ENCODE measurements around the gene SPPL2A.

SPPL2A gene

DNA sequence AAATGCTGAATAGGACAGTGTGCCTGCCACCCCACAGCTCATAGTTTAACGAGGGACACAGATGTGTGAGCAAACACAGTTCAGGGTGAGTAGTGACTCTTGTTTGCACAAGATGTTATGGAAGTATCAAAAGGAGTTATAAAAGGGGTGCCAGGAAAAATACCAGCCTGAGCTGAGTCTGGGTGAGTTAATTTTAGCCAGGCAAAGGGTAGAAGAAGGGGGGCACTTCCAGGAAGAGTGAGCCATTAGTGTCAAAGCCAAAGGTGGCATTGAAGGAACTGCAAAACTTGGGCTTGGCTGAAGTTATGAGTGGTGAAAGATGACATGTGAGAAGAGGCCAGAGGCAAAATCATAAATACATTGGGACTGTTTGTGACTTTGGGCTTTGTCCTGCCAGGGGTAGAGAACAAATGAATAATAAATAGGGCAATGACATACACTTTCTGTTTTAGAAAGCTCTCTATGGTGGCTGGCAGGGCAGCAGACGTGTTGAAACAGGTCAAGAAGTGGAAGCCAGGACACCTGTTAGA is 1.9 kb upstream of the SPPL2A start:
- no peaks in the 10 kb centered on the region for H3K9me3 ChIP-seq (ENCODE audit: insufficient read depth, low read length, severe bottlenecking)
- TF ChIP-seq, protein P1, sequence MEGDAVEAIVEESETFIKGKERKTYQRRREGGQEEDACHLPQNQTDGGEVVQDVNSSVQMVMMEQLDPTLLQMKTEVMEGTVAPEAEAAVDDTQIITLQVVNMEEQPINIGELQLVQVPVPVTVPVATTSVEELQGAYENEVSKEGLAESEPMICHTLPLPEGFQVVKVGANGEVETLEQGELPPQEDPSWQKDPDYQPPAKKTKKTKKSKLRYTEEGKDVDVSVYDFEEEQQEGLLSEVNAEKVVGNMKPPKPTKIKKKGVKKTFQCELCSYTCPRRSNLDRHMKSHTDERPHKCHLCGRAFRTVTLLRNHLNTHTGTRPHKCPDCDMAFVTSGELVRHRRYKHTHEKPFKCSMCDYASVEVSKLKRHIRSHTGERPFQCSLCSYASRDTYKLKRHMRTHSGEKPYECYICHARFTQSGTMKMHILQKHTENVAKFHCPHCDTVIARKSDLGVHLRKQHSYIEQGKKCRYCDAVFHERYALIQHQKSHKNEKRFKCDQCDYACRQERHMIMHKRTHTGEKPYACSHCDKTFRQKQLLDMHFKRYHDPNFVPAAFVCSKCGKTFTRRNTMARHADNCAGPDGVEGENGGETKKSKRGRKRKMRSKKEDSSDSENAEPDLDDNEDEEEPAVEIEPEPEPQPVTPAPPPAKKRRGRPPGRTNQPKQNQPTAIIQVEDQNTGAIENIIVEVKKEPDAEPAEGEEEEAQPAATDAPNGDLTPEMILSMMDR (IDR thresholded peaks at IDR 0.05; ENCODE audit: borderline replicate concordance, extremely low read depth, low read length, poor library complexity, severe bottlenecking) = no peak
- no peak for TF ChIP-seq EZH2 (IDR thresholded peaks at IDR 0.05; ENCODE audit: borderline replicate concordance, low read depth, low read length, severe bottlenecking)
- H4K20me1 ChIP-seq (ENCODE audit: insufficient read depth, low read length) = no peaks in the 10 kb centered on the region
- H3K36me3 ChIP-seq (ENCODE audit: insufficient read depth, low read length) = no peaks in the 10 kb centered on the region
- no peaks in the 10 kb centered on the region for H3K27me3 ChIP-seq (ENCODE audit: insufficient read depth, low read length, poor library complexity)
- H2AFZ ChIP-seq (ENCODE audit: low read depth, low read length) = peak overlapping the region; percentile 33; the same call in 1 of the 2 replicates
- H3K79me2 ChIP-seq (ENCODE audit: insufficient read depth, low read length) = peaks cover 24% of the 10 kb centered on the region
- H3K4me3 ChIP-seq (ENCODE audit: low read depth in 1 of 2, low read length in 2 of 2) = no peak overlapping the region
- no peak overlapping the region for H3K9ac ChIP-seq (ENCODE audit: low read depth, low read length)
- peaks cover 22% of the 10 kb centered on the region for H3K4me1 ChIP-seq (ENCODE audit: insufficient read depth, low read length)
- no peak overlapping the region for H3K4me2 ChIP-seq (ENCODE audit: insufficient read depth, low read length)
- no peak overlapping the region for H3K27ac ChIP-seq (ENCODE audit: low read length)
- ATAC-seq (ENCODE audit: insufficient read depth, low read depth) = no peak
- no peak for DNase-seq

DNA sequence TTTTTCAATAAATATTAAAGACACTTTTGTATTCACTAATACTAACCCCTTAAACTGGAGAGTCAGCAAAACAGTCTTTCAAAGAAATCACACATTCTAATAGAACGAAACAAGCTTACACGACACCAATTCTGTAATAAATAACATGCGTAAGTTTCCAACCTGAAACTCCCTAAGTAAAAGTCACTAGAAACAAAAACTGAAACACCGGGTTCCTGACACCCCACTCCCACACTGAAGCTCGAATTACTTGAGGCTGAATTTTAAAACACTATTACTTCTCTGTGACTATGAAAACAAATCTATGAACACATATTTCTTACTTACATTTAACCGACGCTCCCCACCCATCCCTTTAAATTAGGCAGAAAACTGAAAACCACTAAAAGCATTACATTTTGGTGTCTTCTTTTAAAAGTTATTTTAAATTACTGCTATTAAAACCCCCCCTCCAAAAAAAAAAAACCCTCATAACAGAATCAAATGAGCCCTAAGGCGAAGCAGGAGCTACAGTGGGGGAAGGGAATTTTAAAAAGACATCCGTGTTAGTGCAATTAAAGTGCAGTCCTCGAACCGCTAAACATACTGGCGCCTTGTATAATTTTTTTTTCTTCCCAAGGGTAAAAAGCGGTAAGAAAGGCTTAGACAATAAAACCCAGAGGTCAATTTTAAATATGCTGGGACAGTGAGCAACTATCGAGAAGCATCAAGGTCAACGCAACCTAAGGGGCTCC is 878 bp downstream of the SPPL2A start:
- Histone ChIP-seq H3K4me1 (ENCODE audit: insufficient read depth, low read length) (peaks cover 22% of the 10 kb centered on the region), H3K9me3 (ENCODE audit: insufficient read depth, low read length, severe bottlenecking) (no peaks in the 10 kb centered on the region), H3K27ac (ENCODE audit: low read length) (peak overlapping the region; percentile 81), H3K27me3 (ENCODE audit: insufficient read depth, low read length, poor library complexity) (no peaks in the 10 kb centered on the region), H4K20me1 (ENCODE audit: insufficient read depth, low read length) (no peaks in the 10 kb centered on the region), H3K4me3 (ENCODE audit: low read depth in 1 of 2, low read length in 2 of 2) (peak overlapping the region; percentile 59 to 78), H3K9ac (ENCODE audit: low read depth, low read length) (peak overlapping the region; percentile 65), H3K4me2 (ENCODE audit: insufficient read depth, low read length) (peak overlapping the region; percentile 80), H3K36me3 (ENCODE audit: insufficient read depth, low read length) (no peaks in the 10 kb centered on the region), H2AFZ (ENCODE audit: low read depth, low read length) (peak overlapping the region; percentile 98), H3K79me2 (ENCODE audit: insufficient read depth, low read length) (peaks cover 44% of the 10 kb centered on the region)
- DNase-seq = no peak
- TF ChIP-seq, protein P1 (IDR thresholded peaks at IDR 0.05; ENCODE audit: borderline replicate concordance, extremely low read depth, low read length, poor library complexity, severe bottlenecking) = no peak
- no peak for TF ChIP-seq EZH2 (IDR thresholded peaks at IDR 0.05; ENCODE audit: borderline replicate concordance, low read depth, low read length, severe bottlenecking)
- peak; percentile 22 for ATAC-seq (ENCODE audit: insufficient read depth, low read depth)

DNA sequence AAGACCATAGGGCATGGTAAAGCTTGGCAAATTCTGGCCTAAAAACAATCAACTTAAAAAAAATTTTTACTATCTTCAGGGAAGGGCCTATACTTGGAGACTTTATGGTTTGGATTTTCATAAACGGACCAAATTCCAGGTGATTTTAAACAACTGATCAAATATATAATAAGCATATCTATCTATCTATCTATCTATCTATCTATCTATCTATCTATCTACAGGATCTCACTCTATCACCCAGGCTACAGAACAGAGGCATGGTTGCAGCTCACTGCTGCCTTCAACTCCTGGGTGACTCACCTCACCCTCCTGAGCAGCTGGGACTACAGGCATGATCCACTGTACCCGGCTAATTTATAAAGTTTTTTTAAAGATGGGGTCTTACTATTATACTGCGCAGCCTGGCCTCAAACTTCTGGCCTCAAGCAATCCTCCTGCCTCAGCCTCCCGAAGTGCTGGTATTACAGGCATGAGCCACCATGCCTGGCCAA is 6.7 kb downstream of the SPPL2A start:
- H3K36me3 ChIP-seq (ENCODE audit: insufficient read depth, low read length) = no peaks in the 10 kb centered on the region
- peaks cover 59% of the 10 kb centered on the region for H3K79me2 ChIP-seq (ENCODE audit: insufficient read depth, low read length)
- no peaks in the 10 kb centered on the region for H3K27me3 ChIP-seq (ENCODE audit: insufficient read depth, low read length, poor library complexity)
- no peak overlapping the region for H3K4me3 ChIP-seq (ENCODE audit: low read depth in 1 of 2, low read length in 2 of 2)
- H3K9me3 ChIP-seq (ENCODE audit: insufficient read depth, low read length, severe bottlenecking) = no peaks in the 10 kb centered on the region
- H4K20me1 ChIP-seq (ENCODE audit: insufficient read depth, low read length) = no peaks in the 10 kb centered on the region
- H2AFZ ChIP-seq (ENCODE audit: low read depth, low read length) = no peak overlapping the region
- no peak overlapping the region for H3K4me2 ChIP-seq (ENCODE audit: insufficient read depth, low read length)
- ATAC-seq (ENCODE audit: insufficient read depth, low read depth) (no peak), DNase-seq (no peak)
- H3K27ac ChIP-seq (ENCODE audit: low read length) = no peak overlapping the region
- H3K9ac ChIP-seq (ENCODE audit: low read depth, low read length) = no peak overlapping the region
- TF ChIP-seq, protein P1 (IDR thresholded peaks at IDR 0.05; ENCODE audit: borderline replicate concordance, extremely low read depth, low read length, poor library complexity, severe bottlenecking) = no peak
- TF ChIP-seq EZH2 (IDR thresholded peaks at IDR 0.05; ENCODE audit: borderline replicate concordance, low read depth, low read length, severe bottlenecking) = no peak
- peaks cover 7% of the 10 kb centered on the region for H3K4me1 ChIP-seq (ENCODE audit: insufficient read depth, low read length)

All from DND-41 (cell line).